Measurements from ENCODE around the gene KCNIP3. TPM values are rescaled to one million over a fixed set of nuclear protein-coding genes. Genes with fewer than 3 reads are reported as not detected.
A peak's percentile ranks its signal among the peaks of the same experiment; 100 is the strongest.

KCNIP3 gene
- total RNA-seq, 1 donor from 2014 or later: 3.9 TPM

DNA sequence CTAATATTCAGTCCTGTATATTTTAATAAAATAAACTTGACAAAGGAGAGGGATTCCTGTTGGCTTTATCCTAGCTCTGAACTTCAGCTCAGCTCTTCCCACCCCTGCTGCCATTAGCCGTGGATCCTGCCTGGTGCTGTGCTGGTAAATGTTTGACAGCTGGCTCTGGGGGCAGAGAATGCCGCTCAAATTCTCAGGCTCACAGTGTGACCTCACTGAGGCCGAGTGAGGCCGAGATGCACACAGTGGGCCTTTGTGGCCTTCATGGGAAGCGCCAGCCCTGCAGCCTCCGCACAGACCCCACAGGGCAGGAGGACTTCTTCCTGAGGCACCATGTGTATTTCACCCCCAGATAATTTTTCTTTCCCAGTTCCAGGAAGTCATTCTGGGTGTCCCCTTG, 88.9 kb downstream of the KCNIP3 start:
- no peak for DNase-seq (ENCODE audit: low read depth)
- TF ChIP-seq, protein P1, sequence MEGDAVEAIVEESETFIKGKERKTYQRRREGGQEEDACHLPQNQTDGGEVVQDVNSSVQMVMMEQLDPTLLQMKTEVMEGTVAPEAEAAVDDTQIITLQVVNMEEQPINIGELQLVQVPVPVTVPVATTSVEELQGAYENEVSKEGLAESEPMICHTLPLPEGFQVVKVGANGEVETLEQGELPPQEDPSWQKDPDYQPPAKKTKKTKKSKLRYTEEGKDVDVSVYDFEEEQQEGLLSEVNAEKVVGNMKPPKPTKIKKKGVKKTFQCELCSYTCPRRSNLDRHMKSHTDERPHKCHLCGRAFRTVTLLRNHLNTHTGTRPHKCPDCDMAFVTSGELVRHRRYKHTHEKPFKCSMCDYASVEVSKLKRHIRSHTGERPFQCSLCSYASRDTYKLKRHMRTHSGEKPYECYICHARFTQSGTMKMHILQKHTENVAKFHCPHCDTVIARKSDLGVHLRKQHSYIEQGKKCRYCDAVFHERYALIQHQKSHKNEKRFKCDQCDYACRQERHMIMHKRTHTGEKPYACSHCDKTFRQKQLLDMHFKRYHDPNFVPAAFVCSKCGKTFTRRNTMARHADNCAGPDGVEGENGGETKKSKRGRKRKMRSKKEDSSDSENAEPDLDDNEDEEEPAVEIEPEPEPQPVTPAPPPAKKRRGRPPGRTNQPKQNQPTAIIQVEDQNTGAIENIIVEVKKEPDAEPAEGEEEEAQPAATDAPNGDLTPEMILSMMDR (conservative IDR thresholded peaks at IDR 0.05; ENCODE audit: low read depth, low read length): no peak
- H3K4me3 ChIP-seq (ENCODE audit: low read depth, low read length): no peak overlapping the region

DNA sequence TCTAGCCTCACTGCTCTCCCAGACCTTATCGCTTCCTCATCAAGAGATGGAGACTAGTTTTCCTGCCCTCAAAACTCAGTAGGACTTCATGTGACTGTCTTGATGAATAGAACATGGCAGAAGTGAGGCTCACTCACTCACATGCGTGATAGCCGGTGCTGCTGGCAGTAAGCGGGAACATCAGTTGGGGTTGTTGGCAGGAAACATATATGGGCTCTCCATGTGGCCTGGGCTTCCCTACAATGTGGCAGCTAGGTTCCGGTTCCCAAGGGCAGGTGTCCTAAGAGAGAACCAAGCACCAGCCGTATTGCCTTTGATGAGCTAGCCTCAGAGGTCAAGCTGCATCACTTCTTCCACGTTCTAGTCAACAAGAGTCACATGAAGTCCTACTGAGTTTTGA, 90.2 kb downstream of the KCNIP3 start:
- H3K4me3 ChIP-seq (ENCODE audit: low read depth, low read length): no peak overlapping the region
- TF ChIP-seq, protein P1 (conservative IDR thresholded peaks at IDR 0.05; ENCODE audit: low read depth, low read length): no peak
- no peak for DNase-seq (ENCODE audit: low read depth)

DNA sequence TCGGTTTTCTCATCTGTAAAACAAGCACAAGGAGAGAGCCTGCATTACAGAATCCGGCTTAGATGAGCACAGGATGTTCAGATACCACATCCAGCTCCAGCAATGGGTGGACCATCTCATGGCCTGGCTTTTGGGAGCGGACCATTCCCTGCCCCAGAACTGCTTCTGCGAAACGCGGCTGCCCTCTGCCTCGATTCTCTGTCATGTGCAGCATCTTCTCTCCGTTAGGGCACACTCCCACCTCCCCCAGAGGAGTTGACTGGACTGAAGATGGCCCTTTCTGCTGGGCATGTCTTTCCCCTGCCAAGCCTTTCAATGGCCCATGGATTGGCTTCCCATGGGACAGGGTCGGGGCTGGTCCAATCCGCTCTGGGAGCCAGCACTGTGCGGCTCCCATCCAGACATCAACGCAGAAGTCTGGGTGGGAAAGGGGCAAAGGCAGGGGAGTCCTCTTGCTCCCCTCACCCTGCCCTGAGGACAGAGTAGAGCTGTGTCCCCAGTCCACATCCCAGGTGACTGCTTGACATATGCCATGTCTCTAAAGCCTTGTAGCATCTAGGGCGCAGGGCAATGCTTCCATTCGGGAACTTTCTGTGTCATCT, 91.0 kb downstream of the KCNIP3 start:
- TF ChIP-seq, protein P1 (conservative IDR thresholded peaks at IDR 0.05; ENCODE audit: low read depth, low read length): no peak
- DNase-seq (ENCODE audit: low read depth): no peak
- H3K4me3 ChIP-seq (ENCODE audit: low read depth, low read length): no peak overlapping the region

DNA sequence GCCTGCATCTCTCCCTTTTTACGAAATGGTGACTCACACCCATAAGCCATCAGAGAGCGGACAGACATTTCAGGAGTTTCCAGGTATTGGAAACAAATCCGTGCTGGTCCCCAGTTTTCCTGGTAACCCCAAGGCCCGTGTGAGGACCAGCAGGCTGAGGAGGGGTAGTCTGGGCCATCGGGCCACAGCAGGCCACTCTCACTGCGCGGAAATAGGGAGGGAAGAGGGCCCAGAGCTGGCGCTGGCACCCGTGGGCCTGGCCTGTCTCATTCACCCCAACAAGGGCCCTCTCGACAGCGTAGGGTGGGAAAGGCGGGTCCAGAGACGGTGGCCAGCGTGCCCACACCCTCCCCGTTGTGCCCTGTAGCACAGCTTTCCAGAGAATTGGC, 91.7 kb downstream of the KCNIP3 start:
- TF ChIP-seq, protein P1 (conservative IDR thresholded peaks at IDR 0.05; ENCODE audit: low read depth, low read length): no peak
- no peak for DNase-seq (ENCODE audit: low read depth)
- H3K4me3 ChIP-seq (ENCODE audit: low read depth, low read length): no peak overlapping the region

DNA sequence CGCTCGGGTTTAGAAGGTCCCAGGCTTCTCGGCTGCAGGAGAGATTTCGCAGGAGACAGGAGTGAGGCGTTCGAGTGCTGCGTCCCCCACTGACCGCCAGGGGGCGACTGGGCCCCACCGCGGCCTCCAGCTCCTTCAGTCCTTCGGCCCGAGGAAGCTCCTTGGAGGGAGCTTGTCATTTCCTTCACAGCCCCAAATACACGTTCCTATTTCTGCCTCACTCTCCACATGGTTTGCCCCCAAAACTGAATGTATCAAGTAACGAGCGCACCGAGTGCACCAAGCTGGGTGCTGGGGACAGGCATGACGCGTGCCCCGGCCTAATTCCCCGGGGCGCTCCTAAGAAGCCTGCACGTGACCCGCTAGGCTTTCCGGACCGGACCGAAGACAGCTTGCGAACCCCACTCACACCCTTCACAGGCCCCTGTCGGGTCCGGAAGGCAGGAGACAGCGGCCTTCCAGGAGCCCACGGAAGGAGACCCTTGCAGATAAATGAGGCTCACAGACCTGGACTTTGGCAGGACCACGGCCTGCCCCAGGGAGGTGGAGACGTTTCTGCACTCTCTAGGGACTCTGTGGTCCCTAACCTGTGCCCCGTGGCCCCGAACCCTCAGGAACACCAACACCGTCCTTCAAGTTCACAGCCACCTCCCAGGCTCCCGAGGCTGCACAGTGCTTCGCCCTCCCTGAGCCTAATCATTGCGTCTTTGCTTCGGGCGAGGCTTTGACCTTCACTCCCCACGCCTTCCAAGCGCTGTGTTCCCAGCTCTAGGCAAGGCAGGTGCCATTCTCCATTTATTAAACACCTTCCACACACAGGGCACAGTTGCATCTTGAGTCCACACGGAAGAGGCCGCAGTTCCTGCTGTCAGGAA, 92.3 kb downstream of the KCNIP3 start:
- H3K4me3 ChIP-seq (ENCODE audit: low read depth, low read length): no peak overlapping the region
- DNase-seq (ENCODE audit: low read depth): no peak
- TF ChIP-seq, protein P1 (conservative IDR thresholded peaks at IDR 0.05; ENCODE audit: low read depth, low read length): peak; percentile 91

DNA sequence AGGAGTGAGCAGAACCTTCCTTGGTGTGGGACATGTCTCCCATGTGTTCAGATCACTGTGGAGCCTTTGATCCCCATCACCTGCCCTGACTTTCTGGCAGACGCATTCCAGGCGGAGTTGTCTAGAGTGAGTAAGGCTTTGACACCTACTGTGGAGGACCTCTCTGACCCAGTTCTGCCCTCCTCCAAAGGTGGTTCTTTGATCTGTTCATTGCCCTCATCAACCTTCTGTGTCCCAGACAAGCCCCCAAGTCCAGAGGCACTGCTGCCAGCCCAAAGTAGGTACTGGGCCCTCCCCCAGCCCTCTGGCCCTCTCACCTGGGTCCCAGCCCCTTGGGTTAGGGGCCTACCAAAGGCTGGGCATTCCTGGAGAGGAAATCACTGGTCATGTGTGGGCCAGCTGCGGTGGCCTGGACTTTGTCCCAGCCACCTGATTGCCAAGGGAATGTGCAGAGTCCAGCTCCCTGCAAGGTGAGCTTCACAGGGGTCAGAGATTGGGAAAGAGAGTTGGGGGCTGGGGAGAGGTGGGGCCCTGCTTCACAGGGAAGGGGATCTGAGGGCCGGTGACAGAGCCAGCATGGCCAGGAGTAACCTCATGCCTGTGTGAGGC, 93.2 kb downstream of the KCNIP3 start:
- no peak for DNase-seq (ENCODE audit: low read depth)
- TF ChIP-seq, protein P1 (conservative IDR thresholded peaks at IDR 0.05; ENCODE audit: low read depth, low read length): no peak
- H3K4me3 ChIP-seq (ENCODE audit: low read depth, low read length): no peak overlapping the region

Measured in epithelial cell of proximal tubule (primary cell).